Keratinocyte (primary cell): ENCODE data around the gene NBEA. TPM values are rescaled to one million over a fixed set of nuclear protein-coding genes. Genes with fewer than 3 reads are reported as not detected.

Source experiments
- DNase-seq: peaks from one replicate; pipeline ENCODE4 v3.0.0-alpha.2; 2011; ENCODE audit warnings: low read depth, missing footprints, low spot score
- FAIRE-seq: peaks from 2 replicates; lab custom pipeline; 2011; peaks lifted over from hg19 to GRCh38; lab: Jason Lieb, UNC
- H2AFZ ChIP-seq: 2 replicates; pipeline ENCODE4 v1.6.0; 2012; ENCODE audit warnings: low read length, control low read depth, inconsistent platforms; ENCODE audit not compliant: control insufficient read depth
- H3K27ac ChIP-seq: 2 replicates; pipeline ENCODE4 v1.5.1; 2011; ENCODE audit warnings: low read length; ENCODE audit not compliant: control insufficient read depth, insufficient read depth
- H3K27me3 ChIP-seq: 3 replicates; pipeline ENCODE4 v1.6.0; 2011; ENCODE audit warnings: low read length; ENCODE audit not compliant: control insufficient read depth, insufficient read depth; ENCODE audit errors: extremely low read depth
- H3K36me3 ChIP-seq, 2 experiments: 2 replicates in 1 of 2; 3 replicates in 1 of 2; pipeline ENCODE4 v1.5.1; 2011; ENCODE audit warnings: low read length in 2 of 2, mild to moderate bottlenecking in 1 of 2; ENCODE audit not compliant: control insufficient read depth in 2 of 2, insufficient read depth in 2 of 2; ENCODE audit errors: extremely low read depth in 1 of 2
- H3K4me1 ChIP-seq: 3 replicates; pipeline ENCODE4 v1.5.1; 2011; ENCODE audit warnings: low read length; ENCODE audit not compliant: control insufficient read depth, insufficient read depth; ENCODE audit errors: extremely low read depth
- H3K4me2 ChIP-seq: 3 replicates; pipeline ENCODE4 v1.6.0; 2011; ENCODE audit warnings: low read depth, low read length; ENCODE audit not compliant: control insufficient read depth, insufficient read depth; ENCODE audit errors: extremely low read depth
- H3K4me3 ChIP-seq, 3 experiments: fragments of 200-600 bp in 1 of 3; sonication (generic) in 1 of 3; 2 replicates in 2 of 3; 3 replicates in 1 of 3; pipeline ENCODE4 v1.5.1; 2011 to 2016; ENCODE audit warnings: low read length in 3 of 3, mild to moderate bottlenecking in 3 of 3, control low read depth in 2 of 3, inconsistent platforms in 1 of 3, low read depth in 1 of 3, mixed read lengths in 1 of 3, mixed run types in 1 of 3, moderate library complexity in 1 of 3; ENCODE audit not compliant: control insufficient read depth in 2 of 3, insufficient read depth in 2 of 3; ENCODE audit errors: extremely low read depth in 1 of 3
- H3K79me2 ChIP-seq: 2 replicates; pipeline ENCODE4 v1.6.0; 2012; ENCODE audit warnings: low read length; ENCODE audit not compliant: control insufficient read depth, insufficient read depth
- H3K9ac ChIP-seq: 3 replicates; pipeline ENCODE4 v1.6.0; 2011; ENCODE audit warnings: low read length; ENCODE audit not compliant: control insufficient read depth, insufficient read depth; ENCODE audit errors: extremely low read depth
- H3K9me1 ChIP-seq: 3 replicates; pipeline ENCODE4 v1.6.0; 2011; ENCODE audit warnings: low read length; ENCODE audit not compliant: control insufficient read depth, insufficient read depth; ENCODE audit errors: extremely low read depth
- H3K9me3 ChIP-seq: 2 replicates; pipeline ENCODE4 v1.5.1; 2012; ENCODE audit warnings: low read depth, low read length; ENCODE audit not compliant: control insufficient read depth
- H4K20me1 ChIP-seq: 3 replicates; pipeline ENCODE4 v1.6.0; 2011; ENCODE audit warnings: low read length; ENCODE audit not compliant: control insufficient read depth, insufficient read depth; ENCODE audit errors: extremely low read depth
- CTCF ChIP-seq, 3 experiments: IDR thresholded peaks in 1 of 3; conservative IDR thresholded peaks in 1 of 3; optimal IDR thresholded peaks in 1 of 3; 2 replicates in 2 of 3; 3 replicates in 1 of 3; pipeline versions ENCODE3 to v1.5.1; 2011; ENCODE audit warnings: low read length in 3 of 3, mild to moderate bottlenecking in 3 of 3, moderate library complexity in 2 of 3, control low read depth in 1 of 3, inconsistent platforms in 1 of 3; ENCODE audit not compliant: insufficient read depth in 2 of 3; ENCODE audit errors: extremely low read depth in 1 of 3
- EZH2 ChIP-seq: IDR thresholded peaks from one replicate; pipeline ENCODE4 v1.6.1; 2012; ENCODE audit warnings: inconsistent platforms, mild to moderate bottlenecking, low read length, moderate library complexity
- dilution Hi-C: fragments of 300-500 bp; cut with MboI; formaldehyde crosslinking; loops from one replicate; pipeline ENCODE4 v1.7.0; 2020; ENCODE audit warnings: low sequenced_read_pairs; ENCODE audit not compliant: extremely low pct_ligation_motif_present
- polyA plus RNA-seq, 5 experiments: library from polyadenylated mRNA; depleted of rRNA in 3 of 5; stranded (reverse) in 3 of 5; stranded (forward) in 1 of 5; unstranded in 1 of 5; fragments of >200 nt; gene quantifications; 1 replicate in 1 of 5; 2 replicates in 3 of 5; 3 replicates in 1 of 5; pipeline versions ENCODE4 v1.2.1 to v1.2.3, GENCODE V29; 2011 to 2012; ENCODE audit warnings: missing spikeins in 2 of 5, low read depth in 1 of 5, low replicate concordance in 1 of 5

NBEA gene
- polyA plus RNA-seq, 1 donor (not counting 4 experiments of a cell fraction or from before 2014, with no cell fraction given): 0.05 TPM

GRCh38 chr13:35356572-35356971, 414.5 kb downstream of the NBEA start:
- Histone ChIP-seq H3K4me3 (no peak overlapping the region), H3K27ac (no peak overlapping the region), H3K9me1 (no peaks in the 10 kb centered on the region), H3K9ac (no peak overlapping the region), H3K9me3 (no peaks in the 10 kb centered on the region), H3K4me1 (no peaks in the 10 kb centered on the region), H3K36me3 (no peaks in the 10 kb centered on the region), H4K20me1 (no peaks in the 10 kb centered on the region), H3K4me2 (no peak overlapping the region), H2AFZ (no peak overlapping the region), H3K27me3 (no peaks in the 10 kb centered on the region), H3K79me2 (no peaks in the 10 kb centered on the region)
- DNase-seq (no peak), FAIRE-seq (no peak)
- dilution Hi-C loops: no loop called here
- TF ChIP-seq CTCF (optimal IDR thresholded peaks at IDR 0.05 in 1 of 3, IDR thresholded peaks at IDR 0.05 in 1 of 3, conservative IDR thresholded peaks at IDR 0.05 in 1 of 3; ENCODE audit: extremely low read depth in 1 of 3, insufficient read depth in 2 of 3, low read length in 3 of 3): no peak
- TF ChIP-seq EZH2: no peak

GRCh38 chr13:35365883-35366282, 423.8 kb downstream of the NBEA start:
- H3K9me1 ChIP-seq: no peaks in the 10 kb centered on the region
- H3K27me3 ChIP-seq: no peaks in the 10 kb centered on the region
- dilution Hi-C loops: no loop called here

More at GRCh38 chr13:35365883-35366282, 423.8 kb downstream of the NBEA start:
- H3K79me2 ChIP-seq: no peaks in the 10 kb centered on the region
- no peaks in the 10 kb centered on the region for H4K20me1 ChIP-seq
- H3K9ac ChIP-seq: no peak overlapping the region
- no peaks in the 10 kb centered on the region for H3K36me3 ChIP-seq
- H2AFZ ChIP-seq: no peak overlapping the region
- FAIRE-seq: no peak
- no peaks in the 10 kb centered on the region for H3K4me1 ChIP-seq
- TF ChIP-seq EZH2 (no peak), CTCF (optimal IDR thresholded peaks at IDR 0.05 in 1 of 3, IDR thresholded peaks at IDR 0.05 in 1 of 3, conservative IDR thresholded peaks at IDR 0.05 in 1 of 3; ENCODE audit: extremely low read depth in 1 of 3, insufficient read depth in 2 of 3, low read length in 3 of 3) (no peak)
- no peak overlapping the region for H3K4me3 ChIP-seq
- H3K27ac ChIP-seq: no peak overlapping the region
- no peak overlapping the region for H3K4me2 ChIP-seq
- H3K9me3 ChIP-seq: no peaks in the 10 kb centered on the region
- no peak for DNase-seq
